ENCODE results near the gene RASGEF1C. TPM values are rescaled to one million over a fixed set of nuclear protein-coding genes. Genes with fewer than 3 reads are reported as not detected.

The RASGEF1C gene
- total RNA-seq, 1 experiment from 2014 or later = 0.29 TPM

DNA sequence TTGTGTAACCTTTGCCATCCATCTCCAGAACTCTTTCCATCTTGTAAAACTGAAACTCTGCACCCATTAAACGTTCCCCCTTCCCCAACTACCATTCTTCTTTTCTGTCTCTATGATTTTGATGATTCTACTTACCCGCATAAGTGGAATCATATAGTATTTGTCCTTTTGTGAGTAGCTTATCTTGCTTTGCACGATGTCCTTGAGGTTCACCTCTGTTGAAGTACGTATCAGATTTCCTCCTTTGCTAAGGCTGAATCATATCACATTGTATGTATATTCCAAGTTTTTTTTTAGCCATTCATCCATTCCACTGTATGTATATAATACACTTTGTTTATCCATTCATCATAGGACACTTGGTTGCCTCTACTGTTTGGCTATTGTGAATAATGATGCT is 134.5 kb downstream of the RASGEF1C start:
- DNase-seq = no peak
- Histone ChIP-seq H3K4me1 (ENCODE audit: insufficient read depth, low read length) (peaks cover 11% of the 10 kb centered on the region; the same call in 1 of the 2 replicates), H3K9me2 (replicated peaks; ENCODE audit: low read length) (no peaks in the 10 kb centered on the region), H3K4me3 (ENCODE audit: low read length) (no peak overlapping the region), H3K79me2 (ENCODE audit: low read length) (peaks cover 18% of the 10 kb centered on the region), H4K20me1 (ENCODE audit: low read length) (0 out of 2 replicates have a peak, but pooled peaks cover 5% of the 10 kb centered on the region), H2AFZ (ENCODE audit: low read length) (no peak overlapping the region), H3K27ac (ENCODE audit: low read length) (no peak overlapping the region), H3K9me3 (ENCODE audit: low read length) (no peaks in the 10 kb centered on the region), H3F3A (ENCODE audit: low read length, unreplicated experiment) (no peaks in the 10 kb centered on the region), H3K27me3 (ENCODE audit: low read length) (no peaks in the 10 kb centered on the region), H3K9ac (ENCODE audit: low read length) (no peak overlapping the region), H3K36me3 (ENCODE audit: low read depth, low read length) (no peaks in the 10 kb centered on the region), H3K4me2 (ENCODE audit: low read length) (no peak overlapping the region)
- no TSS peak for BruUV-seq (replicated peaks)
- intact Hi-C loops (cut with micrococcal nuclease) = loop anchor here (5.0 kb wide), 1 partner anchor 87 kb away; no protein-coding TSS in a partner anchor
- ATAC-seq = no peak
- ChIA-PET CTCF (no interaction called here), POLR2A (ENCODE audit: unreplicated experiment) (no interaction called here)
- TF ChIP-seq EZH2phosphoT487 (IDR thresholded peaks at IDR 0.05; ENCODE audit: borderline replicate concordance, low read length) (no peak), EZH2 (IDR thresholded peaks at IDR 0.05; ENCODE audit: low read length, unreplicated experiment) (no peak)
- TF ChIP-seq, protein P1, sequence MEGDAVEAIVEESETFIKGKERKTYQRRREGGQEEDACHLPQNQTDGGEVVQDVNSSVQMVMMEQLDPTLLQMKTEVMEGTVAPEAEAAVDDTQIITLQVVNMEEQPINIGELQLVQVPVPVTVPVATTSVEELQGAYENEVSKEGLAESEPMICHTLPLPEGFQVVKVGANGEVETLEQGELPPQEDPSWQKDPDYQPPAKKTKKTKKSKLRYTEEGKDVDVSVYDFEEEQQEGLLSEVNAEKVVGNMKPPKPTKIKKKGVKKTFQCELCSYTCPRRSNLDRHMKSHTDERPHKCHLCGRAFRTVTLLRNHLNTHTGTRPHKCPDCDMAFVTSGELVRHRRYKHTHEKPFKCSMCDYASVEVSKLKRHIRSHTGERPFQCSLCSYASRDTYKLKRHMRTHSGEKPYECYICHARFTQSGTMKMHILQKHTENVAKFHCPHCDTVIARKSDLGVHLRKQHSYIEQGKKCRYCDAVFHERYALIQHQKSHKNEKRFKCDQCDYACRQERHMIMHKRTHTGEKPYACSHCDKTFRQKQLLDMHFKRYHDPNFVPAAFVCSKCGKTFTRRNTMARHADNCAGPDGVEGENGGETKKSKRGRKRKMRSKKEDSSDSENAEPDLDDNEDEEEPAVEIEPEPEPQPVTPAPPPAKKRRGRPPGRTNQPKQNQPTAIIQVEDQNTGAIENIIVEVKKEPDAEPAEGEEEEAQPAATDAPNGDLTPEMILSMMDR (conservative IDR thresholded peaks at IDR 0.05; ENCODE audit: low read depth, low read length) = no peak

DNA sequence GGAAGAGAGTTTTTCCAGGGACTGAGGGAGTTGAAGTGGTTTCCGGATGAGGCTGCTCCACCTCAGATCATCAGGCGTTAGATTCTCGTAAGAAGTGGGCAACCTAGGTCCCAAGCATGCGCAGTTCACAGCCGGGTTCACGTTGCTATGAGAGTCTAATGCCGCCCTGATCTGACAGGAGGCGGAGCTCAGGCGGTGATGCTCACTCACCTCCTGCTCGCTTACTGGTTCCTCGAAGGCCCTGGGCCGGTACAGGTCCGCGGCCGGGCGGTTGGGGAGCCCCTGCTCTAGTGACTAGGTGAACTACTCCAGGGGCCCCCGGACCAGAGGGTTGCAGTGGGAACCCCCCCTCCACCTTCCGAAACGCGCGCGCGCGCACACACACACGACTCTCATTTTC is 136.5 kb downstream of the RASGEF1C start:
- intact Hi-C loops (cut with micrococcal nuclease) = loop anchor here (5.0 kb wide), 1 partner anchor 85 kb away; no protein-coding TSS in a partner anchor
- H3K9ac ChIP-seq (ENCODE audit: low read length) = no peak overlapping the region
- H3K27me3 ChIP-seq (ENCODE audit: low read length) = no peaks in the 10 kb centered on the region
- no peaks in the 10 kb centered on the region for H3K9me2 ChIP-seq (replicated peaks; ENCODE audit: low read length)
- DNase-seq (no peak), ATAC-seq (no peak)
- 0 out of 2 replicates have a peak, but pooled peaks cover 13% of the 10 kb centered on the region for H4K20me1 ChIP-seq (ENCODE audit: low read length)
- no peaks in the 10 kb centered on the region for H3K9me3 ChIP-seq (ENCODE audit: low read length)
- no peak overlapping the region for H2AFZ ChIP-seq (ENCODE audit: low read length)
- peaks cover 30% of the 10 kb centered on the region for H3K4me1 ChIP-seq (ENCODE audit: insufficient read depth, low read length)
- H3K27ac ChIP-seq (ENCODE audit: low read length) = no peak overlapping the region
- TF ChIP-seq EZH2 (IDR thresholded peaks at IDR 0.05; ENCODE audit: low read length, unreplicated experiment) = no peak
- no peak for TF ChIP-seq EZH2phosphoT487 (IDR thresholded peaks at IDR 0.05; ENCODE audit: borderline replicate concordance, low read length)
- TF ChIP-seq, protein P1 (conservative IDR thresholded peaks at IDR 0.05; ENCODE audit: low read depth, low read length) = no peak
- ChIA-PET POLR2A (ENCODE audit: unreplicated experiment) (no interaction called here), CTCF (no interaction called here)
- no peaks in the 10 kb centered on the region for H3K36me3 ChIP-seq (ENCODE audit: low read depth, low read length)
- H3F3A ChIP-seq (ENCODE audit: low read length, unreplicated experiment) = no peaks in the 10 kb centered on the region
- H3K79me2 ChIP-seq (ENCODE audit: low read length) = peaks cover 37% of the 10 kb centered on the region
- no peak overlapping the region for H3K4me2 ChIP-seq (ENCODE audit: low read length)
- BruUV-seq (replicated peaks) = no TSS peak
- H3K4me3 ChIP-seq (ENCODE audit: low read length) = no peak overlapping the region

DNA sequence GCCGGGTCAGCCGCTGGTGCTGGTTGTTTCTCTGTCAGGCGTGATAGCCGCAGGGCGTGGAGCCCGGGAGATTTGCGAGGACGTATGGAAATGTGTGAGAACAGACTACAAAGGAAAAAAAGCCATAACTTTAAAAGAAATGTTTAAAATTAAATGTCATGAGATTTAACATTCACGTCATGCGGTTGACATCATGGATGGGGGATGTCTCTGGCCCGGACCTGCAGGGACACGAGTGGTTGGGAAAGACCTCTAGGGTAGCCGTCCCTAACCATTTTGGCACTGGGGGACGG is 136.8 kb downstream of the RASGEF1C start:
- H3F3A ChIP-seq (ENCODE audit: low read length, unreplicated experiment) = no peaks in the 10 kb centered on the region
- no TSS peak for BruUV-seq (replicated peaks)
- no peaks in the 10 kb centered on the region for H3K9me3 ChIP-seq (ENCODE audit: low read length)
- H4K20me1 ChIP-seq (ENCODE audit: low read length) = 0 out of 2 replicates have a peak, but pooled peaks cover 14% of the 10 kb centered on the region
- no peak for DNase-seq
- peaks cover 40% of the 10 kb centered on the region for H3K79me2 ChIP-seq (ENCODE audit: low read length)
- H3K4me2 ChIP-seq (ENCODE audit: low read length) = no peak overlapping the region
- no peaks in the 10 kb centered on the region for H3K27me3 ChIP-seq (ENCODE audit: low read length)
- 0 out of 2 replicates have a peak overlapping the region, but pooled peaks have one; percentile 75 for H2AFZ ChIP-seq (ENCODE audit: low read length)
- H3K27ac ChIP-seq (ENCODE audit: low read length) = no peak overlapping the region
- ChIA-PET POLR2A (ENCODE audit: unreplicated experiment) (no interaction called here), CTCF (no interaction called here)
- H3K36me3 ChIP-seq (ENCODE audit: low read depth, low read length) = no peaks in the 10 kb centered on the region
- no peaks in the 10 kb centered on the region for H3K9me2 ChIP-seq (replicated peaks; ENCODE audit: low read length)
- intact Hi-C loops (cut with micrococcal nuclease) = loop anchor here (5.0 kb wide), 1 partner anchor 85 kb away; no protein-coding TSS in a partner anchor
- TF ChIP-seq, protein P1 (conservative IDR thresholded peaks at IDR 0.05; ENCODE audit: low read depth, low read length) = no peak
- TF ChIP-seq EZH2 (IDR thresholded peaks at IDR 0.05; ENCODE audit: low read length, unreplicated experiment) (no peak), EZH2phosphoT487 (IDR thresholded peaks at IDR 0.05; ENCODE audit: borderline replicate concordance, low read length) (no peak)
- H3K4me1 ChIP-seq (ENCODE audit: insufficient read depth, low read length) = peaks cover 30% of the 10 kb centered on the region
- peak overlapping the region; percentile 71; the same call in 1 of the 2 replicates for H3K4me3 ChIP-seq (ENCODE audit: low read length)
- ATAC-seq = no peak
- H3K9ac ChIP-seq (ENCODE audit: low read length) = no peak overlapping the region

Measured in PC-3 (cell line).